Esophagus muscularis mucosa (tissue), 4 donors: ENCODE results near the gene OR8B8. TPM values are rescaled to one million over a fixed set of nuclear protein-coding genes. Genes with fewer than 3 reads are reported as not detected.
"Not testable (repeated sequence)": the region's sequence is repeated elsewhere in the genome, so short reads cannot be mapped to it uniquely, and the experiment has no call there.

ENCODE experiments used
- DNase-seq: peaks from one replicate; pipeline ENCODE4 v3.0.0-alpha.2; 2017; ENCODE audit errors: extremely low spot score
- H3K27ac ChIP-seq, 4 donors: fragments of 200-600 bp; sonication (generic); replicated peaks in 1 of 4; 1 replicate in 3 of 4; 2 replicates in 1 of 4; pipeline ENCODE4 v1.5.1; 2016 to 2019; ENCODE audit warnings: mild to moderate bottlenecking in 1 of 4
- H3K27me3 ChIP-seq, 4 donors: fragments of 200-600 bp; sonication (generic); one replicate each; pipeline versions ENCODE4 v1.5.1 to v1.6.0; 2016 to 2019
- H3K36me3 ChIP-seq, 4 donors: fragments of 200-600 bp; sonication (generic); one replicate each; pipeline ENCODE4 v1.5.1; 2016 to 2019
- H3K4me1 ChIP-seq, 4 donors: fragments of 200-600 bp; sonication (generic); one replicate each; pipeline ENCODE4 v1.5.1; 2016 to 2019
- H3K4me3 ChIP-seq, 4 donors: fragments of 200-600 bp; sonication (generic); 1 replicate in 2 of 4; 2 replicates in 2 of 4; pipeline ENCODE4 v1.5.1; 2016 to 2019; ENCODE audit warnings: mild to moderate bottlenecking in 4 of 4, moderate library complexity in 1 of 4
- H3K9me3 ChIP-seq, 4 donors: fragments of 200-600 bp; sonication (generic); 1 replicate in 3 of 4; 2 replicates in 1 of 4; pipeline ENCODE4 v1.5.1; 2016 to 2019
- CTCF ChIP-seq, 3 experiments: fragments of 200-600 bp in 2 of 3; fragments of 450-650 bp in 1 of 3; sonication (generic) in 2 of 3; IDR thresholded peaks; one replicate each; pipeline ENCODE4 v1.5.1; 2017 to 2019; ENCODE audit warnings: antibody characterized with exemption in 3 of 3, mild to moderate bottlenecking in 2 of 3, moderate library complexity in 1 of 3
- EP300 ChIP-seq: sonication (generic); formaldehyde crosslinking; IDR thresholded peaks from one replicate; pipeline ENCODE4 v1.6.1; 2017; ENCODE audit warnings: antibody characterized with exemption
- POLR2A ChIP-seq: fragments of 450-650 bp; IDR thresholded peaks from one replicate; pipeline ENCODE4 v1.6.1; 2017; ENCODE audit warnings: antibody characterized with exemption, moderate library complexity, mild to moderate bottlenecking, low read depth
- POLR2AphosphoS5 ChIP-seq, 2 donors: sonication (generic); formaldehyde crosslinking; IDR thresholded peaks; one replicate each; pipeline ENCODE4 v1.6.1; 2017; ENCODE audit warnings: antibody characterized with exemption in 2 of 2
- WGBS: methylation state at CpG from one replicate; pipeline ENCODE4 v1.1.5; 2018; 5-methylcytosine and 5-hydroxymethylcytosine counted together
- intact Hi-C: fragments of 100-400 bp; cut with DNase I; formaldehyde crosslinking; loops from one replicate; pipeline ENCODE4 v1.15.1; 2023
- total RNA-seq, 4 donors: library from RNA; depleted of rRNA; stranded (reverse); fragments of >200 nt; gene quantifications; one replicate each; pipeline versions ENCODE4 v1.1.0 to v1.2.1, GENCODE V29; 2016

The OR8B8 gene
- total RNA-seq, 4 donors from 2014 or later: not detected

- Histone ChIP-seq H3K36me3 (no peaks in the 10 kb centered on the region), H3K27ac (no peak overlapping the region), H3K4me3 (no peak overlapping the region), H3K4me1 (no peaks in the 10 kb centered on the region), H3K9me3 (no peaks in the 10 kb centered on the region), H3K27me3 (peaks cover 0 to 20% (median 0%) of the 10 kb centered on the region in 4 donors)
- no peak for TF ChIP-seq POLR2AphosphoS5 (IDR thresholded peaks at IDR 0.05)
- no peak for TF ChIP-seq POLR2A
- TF ChIP-seq EP300: no peak
- TF ChIP-seq CTCF (IDR thresholded peaks at IDR 0.05): no peak
- 63% methylated on average over 4 of the region's 4 CpGs for WGBS
- intact Hi-C loops: loop anchor here (5.0 kb wide), 1 partner anchor 161 kb away; no protein-coding TSS in a partner anchor
- DNase-seq: no peak
Measured at GRCh38 chr11:124421043-124421442, 24.5 kb downstream of the OR8B8 start.

GRCh38 chr11:124415356-124415923, 30.1 kb downstream of the OR8B8 start:
- Histone ChIP-seq H3K4me3 (no peak overlapping the region), H3K9me3 (no peaks in the 10 kb centered on the region), H3K27me3 (peaks cover 0 to 21% (median 0%) of the 10 kb centered on the region in 4 donors), H3K36me3 (no peaks in the 10 kb centered on the region), H3K27ac (no peak overlapping the region), H3K4me1 (no peaks in the 10 kb centered on the region)
- intact Hi-C loops: no loop called here
- TF ChIP-seq POLR2A: no peak
- TF ChIP-seq CTCF (IDR thresholded peaks at IDR 0.05): peak; percentile 16 to 72 (median 41)
- no peak for TF ChIP-seq POLR2AphosphoS5 (IDR thresholded peaks at IDR 0.05)
- TF ChIP-seq EP300: no peak
- DNase-seq: no peak
- 19% methylated on average over 5 of the region's 5 CpGs for WGBS

- intact Hi-C loops: loop anchor here (5.0 kb wide), 1 partner anchor 182 kb away; no protein-coding TSS in a partner anchor
- no peak overlapping the region for H3K4me3 ChIP-seq
- WGBS: 88% methylated on average over 7 of the region's 7 CpGs
Measured at GRCh38 chr11:124409906-124410305, 35.6 kb downstream of the OR8B8 start.

GRCh38 chr11:124405581-124405980, 39.9 kb downstream of the OR8B8 start:
- no peak for TF ChIP-seq POLR2A
- TF ChIP-seq POLR2AphosphoS5 (IDR thresholded peaks at IDR 0.05): no peak
- no peak for TF ChIP-seq CTCF (IDR thresholded peaks at IDR 0.05)
- H3K4me3 ChIP-seq: no peak overlapping the region
- H3K27me3 ChIP-seq: peaks cover 0 to 5% (median 0%) of the 10 kb centered on the region in 4 donors
- H3K36me3 ChIP-seq: no peaks in the 10 kb centered on the region
- peak; percentile 29 for DNase-seq
- WGBS: 27% methylated on average over 2 of the region's 2 CpGs
- no peaks in the 10 kb centered on the region for H3K9me3 ChIP-seq
- intact Hi-C loops: no loop called here
- no peaks in the 10 kb centered on the region for H3K4me1 ChIP-seq
- no peak overlapping the region for H3K27ac ChIP-seq

More at GRCh38 chr11:124409906-124410305, 35.6 kb downstream of the OR8B8 start:
- Histone ChIP-seq H3K27me3 (peaks cover 0 to 10% (median 3%) of the 10 kb centered on the region in 4 donors), H3K27ac (no peak overlapping the region), H3K36me3 (no peaks in the 10 kb centered on the region), H3K9me3 (no peaks in the 10 kb centered on the region), H3K4me1 (no peaks in the 10 kb centered on the region)
- peak; percentile 17 for DNase-seq
- no peak for TF ChIP-seq POLR2A
- no peak for TF ChIP-seq EP300
- TF ChIP-seq CTCF (IDR thresholded peaks at IDR 0.05): no peak
- TF ChIP-seq POLR2AphosphoS5 (IDR thresholded peaks at IDR 0.05): no peak

- H3K27me3 ChIP-seq, H3K36me3 ChIP-seq, DNase-seq, H3K4me1 ChIP-seq, H3K4me3 ChIP-seq, H3K9me3 ChIP-seq, intact Hi-C loops, H3K27ac ChIP-seq: not testable (repeated sequence)
- WGBS: 90% methylated on average over 21 of the region's 27 CpGs
Measured at GRCh38 chr11:124403186-124403585, 42.3 kb downstream of the OR8B8 start.
